Hepatocyte (in vitro differentiated cells): ENCODE results near the gene METTL2B.
"Not testable (repeated sequence)": the region's sequence is repeated elsewhere in the genome, so short reads cannot be mapped to it uniquely, and the experiment has no call there.

Source experiments
- EZH2 ChIP-seq: fragments of 200-600 bp; sonication (generic); IDR thresholded peaks from 2 replicates; pipeline ENCODE4 v1.6.1; 2016; ENCODE audit warnings: antibody characterized with exemption, mild to moderate bottlenecking, borderline replicate concordance
- EZH2phosphoT487 ChIP-seq: fragments of 200-600 bp; sonication (generic); IDR thresholded peaks from one replicate; pipeline ENCODE4 v1.6.1; 2018; ENCODE audit warnings: antibody characterized with exemption, mild to moderate bottlenecking, low read depth, moderate library complexity; ENCODE audit not compliant: unreplicated experiment, severe bottlenecking
- TF ChIP-seq, protein P1 (sequence below): fragments of 200-600 bp; sonication (generic); IDR thresholded peaks from 2 replicates; pipeline ENCODE4 v1.5.1; 2016; ENCODE audit warnings: antibody characterized with exemption, mild to moderate bottlenecking; ENCODE audit not compliant: poor library complexity

DNA sequence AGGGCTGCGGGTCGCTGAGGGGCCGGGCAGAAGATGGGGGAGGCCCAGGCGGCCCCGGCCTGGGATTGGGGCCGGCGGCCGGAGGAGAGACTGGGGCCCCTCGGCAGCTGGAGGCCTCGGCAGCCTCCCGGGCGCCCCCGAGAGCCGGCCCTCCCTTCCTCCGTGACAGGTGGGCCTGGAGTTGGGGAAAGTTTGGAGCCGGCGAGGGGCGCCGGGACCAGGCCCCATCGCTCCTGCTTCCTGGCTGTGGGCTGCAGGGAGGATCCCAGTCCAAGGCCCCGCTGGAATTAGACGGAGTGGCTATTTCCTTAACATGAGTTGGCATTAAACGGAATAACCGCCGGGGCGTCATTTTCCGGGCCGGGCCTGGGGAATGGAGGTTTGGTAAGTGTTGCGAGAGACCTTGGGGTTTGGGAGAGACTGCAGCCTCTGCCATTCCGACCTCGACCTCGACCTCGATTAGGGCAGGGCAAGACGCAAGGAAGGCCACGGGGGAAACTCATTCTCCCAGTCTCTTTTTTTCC lies 55.5 kb downstream of the METTL2B start:
- TF ChIP-seq, protein P1, sequence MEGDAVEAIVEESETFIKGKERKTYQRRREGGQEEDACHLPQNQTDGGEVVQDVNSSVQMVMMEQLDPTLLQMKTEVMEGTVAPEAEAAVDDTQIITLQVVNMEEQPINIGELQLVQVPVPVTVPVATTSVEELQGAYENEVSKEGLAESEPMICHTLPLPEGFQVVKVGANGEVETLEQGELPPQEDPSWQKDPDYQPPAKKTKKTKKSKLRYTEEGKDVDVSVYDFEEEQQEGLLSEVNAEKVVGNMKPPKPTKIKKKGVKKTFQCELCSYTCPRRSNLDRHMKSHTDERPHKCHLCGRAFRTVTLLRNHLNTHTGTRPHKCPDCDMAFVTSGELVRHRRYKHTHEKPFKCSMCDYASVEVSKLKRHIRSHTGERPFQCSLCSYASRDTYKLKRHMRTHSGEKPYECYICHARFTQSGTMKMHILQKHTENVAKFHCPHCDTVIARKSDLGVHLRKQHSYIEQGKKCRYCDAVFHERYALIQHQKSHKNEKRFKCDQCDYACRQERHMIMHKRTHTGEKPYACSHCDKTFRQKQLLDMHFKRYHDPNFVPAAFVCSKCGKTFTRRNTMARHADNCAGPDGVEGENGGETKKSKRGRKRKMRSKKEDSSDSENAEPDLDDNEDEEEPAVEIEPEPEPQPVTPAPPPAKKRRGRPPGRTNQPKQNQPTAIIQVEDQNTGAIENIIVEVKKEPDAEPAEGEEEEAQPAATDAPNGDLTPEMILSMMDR: not testable (repeated sequence)
- TF ChIP-seq EZH2, EZH2phosphoT487: not testable (repeated sequence)
